ENCODE results near the gene RNF166.

DNA sequence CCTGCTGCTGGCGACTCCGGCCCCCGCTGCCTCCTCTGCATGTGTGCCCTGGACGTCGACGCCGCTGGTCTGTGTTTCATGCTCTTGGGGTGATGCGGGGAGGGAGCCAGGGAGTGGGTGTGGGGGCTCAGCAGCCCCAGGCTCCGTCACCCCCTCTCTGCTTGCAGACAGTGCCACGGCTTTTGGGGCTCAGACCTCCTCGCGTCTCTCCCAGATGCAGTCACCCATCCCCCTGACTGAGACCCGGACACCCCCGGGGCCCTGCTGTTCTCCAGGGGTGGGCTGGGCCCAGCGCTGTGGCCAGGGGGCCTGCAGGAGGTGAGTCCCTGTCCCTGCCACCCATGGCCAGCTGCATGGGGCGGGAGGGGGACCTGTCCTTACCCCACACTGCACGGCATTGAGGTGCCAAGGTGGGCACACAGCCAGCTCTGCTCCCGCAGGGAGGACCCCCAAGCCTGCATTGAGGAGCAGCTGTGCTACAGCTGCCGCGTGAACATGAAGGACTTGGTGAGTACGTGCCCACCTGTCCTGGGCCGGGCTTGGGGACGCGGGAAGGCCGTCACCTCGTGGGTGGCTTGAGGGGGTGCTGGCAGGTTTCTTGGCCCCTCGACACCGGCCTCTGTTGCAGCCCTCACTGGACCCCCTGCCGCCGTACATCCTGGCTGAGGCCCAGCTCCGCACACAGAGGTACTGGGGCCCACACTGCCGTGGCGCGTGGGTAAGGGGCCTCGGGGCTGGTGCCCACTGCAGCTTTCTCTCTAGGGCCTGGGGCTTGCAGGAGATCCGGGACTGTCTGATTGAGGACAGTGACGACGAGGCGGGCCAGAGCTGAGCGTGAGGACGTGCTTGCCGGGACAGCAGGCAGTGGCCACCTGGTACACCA, 8.5 kb upstream of the RNF166 start:
- TF ChIP-seq, protein P1, sequence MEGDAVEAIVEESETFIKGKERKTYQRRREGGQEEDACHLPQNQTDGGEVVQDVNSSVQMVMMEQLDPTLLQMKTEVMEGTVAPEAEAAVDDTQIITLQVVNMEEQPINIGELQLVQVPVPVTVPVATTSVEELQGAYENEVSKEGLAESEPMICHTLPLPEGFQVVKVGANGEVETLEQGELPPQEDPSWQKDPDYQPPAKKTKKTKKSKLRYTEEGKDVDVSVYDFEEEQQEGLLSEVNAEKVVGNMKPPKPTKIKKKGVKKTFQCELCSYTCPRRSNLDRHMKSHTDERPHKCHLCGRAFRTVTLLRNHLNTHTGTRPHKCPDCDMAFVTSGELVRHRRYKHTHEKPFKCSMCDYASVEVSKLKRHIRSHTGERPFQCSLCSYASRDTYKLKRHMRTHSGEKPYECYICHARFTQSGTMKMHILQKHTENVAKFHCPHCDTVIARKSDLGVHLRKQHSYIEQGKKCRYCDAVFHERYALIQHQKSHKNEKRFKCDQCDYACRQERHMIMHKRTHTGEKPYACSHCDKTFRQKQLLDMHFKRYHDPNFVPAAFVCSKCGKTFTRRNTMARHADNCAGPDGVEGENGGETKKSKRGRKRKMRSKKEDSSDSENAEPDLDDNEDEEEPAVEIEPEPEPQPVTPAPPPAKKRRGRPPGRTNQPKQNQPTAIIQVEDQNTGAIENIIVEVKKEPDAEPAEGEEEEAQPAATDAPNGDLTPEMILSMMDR (conservative IDR thresholded peaks at IDR 0.05; ENCODE audit: low read depth, low read length), result no peak
- no peak for TF ChIP-seq EZH2 (IDR thresholded peaks at IDR 0.05; ENCODE audit: borderline replicate concordance, low read depth, low read length, poor library complexity, severe bottlenecking)
